RWPE2 (cell line): ENCODE data around the gene HOXD8.

ENCODE experiments used
- ATAC-seq: fragments of 200-7000 bp; cut with Tn5 transposase; 3 replicates; pipeline ENCODE4 v1.9.1; 2021; ENCODE audit warnings: low read depth
- DNase-seq: peaks from one replicate; pipeline ENCODE4 v3.0.0-alpha.2; 2020; ENCODE audit warnings: low spot score
- H3K27ac ChIP-seq: fragments of 450-650 bp; 2 replicates; pipeline ENCODE4 v1.5.1; 2017; ENCODE audit warnings: mild to moderate bottlenecking; ENCODE audit not compliant: poor library complexity, severe bottlenecking
- H3K27me3 ChIP-seq: fragments of 250-450 bp; sonication (Bioruptor Pico); 2 replicates; pipeline ENCODE4 v1.5.1; 2021; ENCODE audit warnings: mild to moderate bottlenecking, moderate library complexity; ENCODE audit not compliant: insufficient read depth, poor library complexity, severe bottlenecking
- H3K36me3 ChIP-seq: fragments of 250-450 bp; sonication (Bioruptor Pico); 2 replicates; pipeline ENCODE4 v1.5.1; 2020; ENCODE audit warnings: low read depth, mild to moderate bottlenecking, moderate library complexity
- H3K4me1 ChIP-seq: fragments of 250-450 bp; sonication (Bioruptor Pico); 2 replicates; pipeline ENCODE4 v1.5.1; 2021; ENCODE audit warnings: mild to moderate bottlenecking, moderate library complexity; ENCODE audit not compliant: insufficient read depth, poor library complexity, severe bottlenecking
- H3K4me3 ChIP-seq: fragments of 250-450 bp; sonication (Bioruptor Pico); 2 replicates; pipeline ENCODE4 v1.5.1; 2021; ENCODE audit warnings: mild to moderate bottlenecking, moderate library complexity; ENCODE audit not compliant: severe bottlenecking
- H3K9me3 ChIP-seq: fragments of 250-450 bp; sonication (Bioruptor Pico); 2 replicates; pipeline ENCODE4 v1.5.1; 2021; ENCODE audit warnings: mild to moderate bottlenecking, moderate library complexity; ENCODE audit not compliant: severe bottlenecking
- TF ChIP-seq, protein P1 (sequence below): fragments of 450-650 bp; IDR thresholded peaks from one replicate; pipeline ENCODE4 v1.5.1; 2017; ENCODE audit warnings: mild to moderate bottlenecking, moderate library complexity; ENCODE audit not compliant: poor library complexity, severe bottlenecking

HOXD8 gene

GRCh38 chr2:176100547-176101140 lies 28.9 kb upstream of the HOXD8 start:
- ATAC-seq = no peak
- Histone ChIP-seq H3K27ac (no peak overlapping the region), H3K27me3 (peaks cover 28% of the 10 kb centered on the region), H3K36me3 (no peaks in the 10 kb centered on the region), H3K4me1 (no peaks in the 10 kb centered on the region), H3K4me3 (no peak overlapping the region), H3K9me3 (no peaks in the 10 kb centered on the region)
- TF ChIP-seq, protein P1, sequence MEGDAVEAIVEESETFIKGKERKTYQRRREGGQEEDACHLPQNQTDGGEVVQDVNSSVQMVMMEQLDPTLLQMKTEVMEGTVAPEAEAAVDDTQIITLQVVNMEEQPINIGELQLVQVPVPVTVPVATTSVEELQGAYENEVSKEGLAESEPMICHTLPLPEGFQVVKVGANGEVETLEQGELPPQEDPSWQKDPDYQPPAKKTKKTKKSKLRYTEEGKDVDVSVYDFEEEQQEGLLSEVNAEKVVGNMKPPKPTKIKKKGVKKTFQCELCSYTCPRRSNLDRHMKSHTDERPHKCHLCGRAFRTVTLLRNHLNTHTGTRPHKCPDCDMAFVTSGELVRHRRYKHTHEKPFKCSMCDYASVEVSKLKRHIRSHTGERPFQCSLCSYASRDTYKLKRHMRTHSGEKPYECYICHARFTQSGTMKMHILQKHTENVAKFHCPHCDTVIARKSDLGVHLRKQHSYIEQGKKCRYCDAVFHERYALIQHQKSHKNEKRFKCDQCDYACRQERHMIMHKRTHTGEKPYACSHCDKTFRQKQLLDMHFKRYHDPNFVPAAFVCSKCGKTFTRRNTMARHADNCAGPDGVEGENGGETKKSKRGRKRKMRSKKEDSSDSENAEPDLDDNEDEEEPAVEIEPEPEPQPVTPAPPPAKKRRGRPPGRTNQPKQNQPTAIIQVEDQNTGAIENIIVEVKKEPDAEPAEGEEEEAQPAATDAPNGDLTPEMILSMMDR = no peak
- DNase-seq = no peak

GRCh38 chr2:176101216-176101830 lies 28.2 kb upstream of the HOXD8 start:
- no peaks in the 10 kb centered on the region for H3K4me1 ChIP-seq
- H3K36me3 ChIP-seq = no peaks in the 10 kb centered on the region
- TF ChIP-seq, protein P1 = no peak
- H3K4me3 ChIP-seq = no peak overlapping the region
- no peaks in the 10 kb centered on the region for H3K9me3 ChIP-seq
- DNase-seq = no peak
- H3K27ac ChIP-seq = no peak overlapping the region
- no peak for ATAC-seq
- H3K27me3 ChIP-seq = peaks cover 21% of the 10 kb centered on the region

DNA sequence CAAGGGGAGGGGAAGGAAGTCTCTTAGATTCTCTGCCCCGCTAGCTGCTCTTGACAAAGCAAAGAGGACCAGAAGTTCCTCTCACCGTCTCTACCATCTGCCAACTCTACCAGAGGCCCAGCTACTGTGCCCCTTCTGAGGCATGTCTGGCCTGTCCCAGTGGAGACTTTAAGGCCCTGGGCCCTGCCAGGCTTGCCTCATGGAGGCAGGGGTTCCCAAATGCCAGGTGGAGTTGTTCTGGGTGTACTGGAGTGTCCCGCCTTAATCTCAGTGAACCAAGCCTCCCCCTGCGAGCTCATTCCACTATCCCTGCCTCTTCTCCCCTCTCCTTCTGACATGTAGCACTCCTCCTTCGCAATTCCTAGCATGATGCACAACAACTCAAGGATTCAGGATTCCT lies 27.7 kb upstream of the HOXD8 start:
- TF ChIP-seq, protein P1 = no peak
- Histone ChIP-seq H3K27ac (no peak overlapping the region), H3K4me3 (no peak overlapping the region), H3K4me1 (no peaks in the 10 kb centered on the region), H3K36me3 (no peaks in the 10 kb centered on the region), H3K9me3 (no peaks in the 10 kb centered on the region), H3K27me3 (peaks cover 16% of the 10 kb centered on the region)
- ATAC-seq (no peak), DNase-seq (no peak)

DNA sequence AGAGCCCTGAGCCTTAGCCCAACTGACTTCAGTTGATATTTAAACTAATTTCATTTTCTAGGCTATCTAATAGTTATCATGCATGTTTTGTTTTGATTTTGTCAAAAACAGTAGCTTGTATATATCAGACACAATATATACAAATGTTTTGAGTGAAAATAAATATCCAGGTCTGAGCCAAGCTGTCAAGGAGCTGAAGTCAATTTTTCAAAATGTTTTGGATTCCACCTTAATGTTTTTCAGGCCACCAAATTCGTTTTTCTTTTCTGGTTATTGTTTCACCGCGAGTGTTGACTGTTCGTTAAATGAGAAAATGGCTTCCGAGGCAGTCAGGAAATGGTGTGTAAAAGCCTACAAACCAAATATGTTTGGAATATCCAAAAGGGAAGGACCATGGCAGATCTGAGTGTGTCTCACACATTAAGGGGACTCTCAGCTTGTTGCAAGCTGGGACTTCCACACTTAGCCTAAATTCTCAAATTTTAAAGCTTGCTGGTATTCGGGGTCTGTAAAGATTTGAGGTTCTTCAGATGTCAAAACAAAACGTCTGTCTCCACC lies 27.1 kb upstream of the HOXD8 start:
- Histone ChIP-seq H3K36me3 (no peaks in the 10 kb centered on the region), H3K27ac (no peak overlapping the region), H3K27me3 (peaks cover 11% of the 10 kb centered on the region), H3K4me3 (no peak overlapping the region), H3K9me3 (no peaks in the 10 kb centered on the region), H3K4me1 (no peaks in the 10 kb centered on the region)
- ATAC-seq (no peak), DNase-seq (no peak)
- TF ChIP-seq, protein P1 = no peak

GRCh38 chr2:176103194-176103593 lies 26.3 kb upstream of the HOXD8 start:
- H3K27ac ChIP-seq = peak overlapping the region; percentile 95

More at GRCh38 chr2:176103194-176103593, 26.3 kb upstream of the HOXD8 start:
- Histone ChIP-seq H3K4me3 (no peak overlapping the region), H3K27me3 (peaks cover 4% of the 10 kb centered on the region), H3K9me3 (no peaks in the 10 kb centered on the region), H3K4me1 (no peaks in the 10 kb centered on the region), H3K36me3 (no peaks in the 10 kb centered on the region)
- TF ChIP-seq, protein P1 = no peak
- ATAC-seq (no peak), DNase-seq (no peak)
